ENCODE data around the gene ELOVL6. TPM values are rescaled to one million over a fixed set of nuclear protein-coding genes. Genes with fewer than 3 reads are reported as not detected.
A peak's percentile ranks its signal among the peaks of the same experiment; 100 is the strongest.
"Not testable (repeated sequence)": the region's sequence is repeated elsewhere in the genome, so short reads cannot be mapped to it uniquely, and the experiment has no call there.

Gene ELOVL6
- total RNA-seq, 1 experiment from 2014 or later = 38.7 TPM

GRCh38 chr4:110193287-110193686 lies 5.1 kb downstream of the ELOVL6 start:
- BruUV-seq (replicated peaks); CTCF ChIA-PET; DNase-seq (ENCODE audit: low read depth, low spot score); H4K20me1 ChIP-seq (ENCODE audit: insufficient read depth); ATAC-seq; H3K27me3 ChIP-seq (ENCODE audit: insufficient read depth, low read length); H2AFZ ChIP-seq (ENCODE audit: low read depth, low read length, poor library complexity, severe bottlenecking); H3K4me3 ChIP-seq (replicated peaks in 1 of 2; ENCODE audit: low read depth in 1 of 2, low read length in 2 of 2); H3K9me3 ChIP-seq (ENCODE audit: control insufficient read depth in 1 of 2, insufficient read depth in 1 of 2, low read depth in 1 of 2, low read length in 2 of 2); H3K36me3 ChIP-seq (ENCODE audit: control insufficient read depth in 1 of 2, insufficient read depth in 2 of 2, low read length in 2 of 2); H3K9me2 ChIP-seq (ENCODE audit: insufficient read depth); intact Hi-C loops (cut with micrococcal nuclease); H3K27ac ChIP-seq (ENCODE audit: low read depth, low read length); RAD21 ChIA-PET (ENCODE audit: low non-redundant PET in 1 of 2, low total read pairs in 2 of 2, uncharacterized antibody in 2 of 2, unreplicated experiment in 2 of 2): not testable (repeated sequence)
- Histone ChIP-seq H3K9ac (ENCODE audit: low read length) (0 out of 2 replicates have a peak overlapping the region, but pooled peaks have one; percentile 1), H3K4me1 (ENCODE audit: control insufficient read depth in 1 of 2, insufficient read depth in 2 of 2, low read length in 2 of 2) (peaks cover 22 to 27% of the 10 kb centered on the region in 2 experiments), H3K4me2 (ENCODE audit: low read length) (peak overlapping the region; percentile 53; the same call in 1 of the 2 replicates), H3K79me2 (ENCODE audit: insufficient read depth, low read length) (peaks cover 69% of the 10 kb centered on the region)
- POLR2A ChIA-PET = interaction anchor here (1.4 kb wide), 1 partner anchor 10 kb away, joined by 3 read pairs; no protein-coding TSS in a partner anchor

GRCh38 chr4:110190249-110190648 lies 8.2 kb downstream of the ELOVL6 start:
- no peak for DNase-seq (ENCODE audit: low read depth, low spot score)
- Histone ChIP-seq H3K4me3 (replicated peaks in 1 of 2; ENCODE audit: low read depth in 1 of 2, low read length in 2 of 2) (no peak overlapping the region), H3K27me3 (ENCODE audit: insufficient read depth, low read length) (no peaks in the 10 kb centered on the region), H3K36me3 (ENCODE audit: control insufficient read depth in 1 of 2, insufficient read depth in 2 of 2, low read length in 2 of 2) (peaks cover 0 to 2% of the 10 kb centered on the region in 2 experiments; a peak in 1 of 4 replicates), H2AFZ (ENCODE audit: low read depth, low read length, poor library complexity, severe bottlenecking) (no peak overlapping the region), H3K4me2 (ENCODE audit: low read length) (no peak overlapping the region), H3K4me1 (ENCODE audit: control insufficient read depth in 1 of 2, insufficient read depth in 2 of 2, low read length in 2 of 2) (peaks cover 17 to 19% of the 10 kb centered on the region in 2 experiments), H3K9me2 (ENCODE audit: insufficient read depth) (no peaks in the 10 kb centered on the region), H3K79me2 (ENCODE audit: insufficient read depth, low read length) (peaks cover 59% of the 10 kb centered on the region), H3K27ac (ENCODE audit: low read depth, low read length) (no peak overlapping the region), H3K9me3 (ENCODE audit: control insufficient read depth in 1 of 2, insufficient read depth in 1 of 2, low read depth in 1 of 2, low read length in 2 of 2) (no peaks in the 10 kb centered on the region), H4K20me1 (ENCODE audit: insufficient read depth) (no peaks in the 10 kb centered on the region), H3K9ac (ENCODE audit: low read length) (no peak overlapping the region)
- intact Hi-C loops (cut with micrococcal nuclease) = no loop called here
- ChIA-PET CTCF (no interaction called here), POLR2A (no interaction called here), RAD21 (ENCODE audit: low non-redundant PET in 1 of 2, low total read pairs in 2 of 2, uncharacterized antibody in 2 of 2, unreplicated experiment in 2 of 2) (no interaction called here)
- no TSS peak for BruUV-seq (replicated peaks)
- no peak for ATAC-seq
- TF ChIP-seq CEBPB (IDR thresholded peaks at IDR 0.05; ENCODE audit: low read depth) (no peak), TCF7L2 (IDR thresholded peaks at IDR 0.05; ENCODE audit: borderline replicate concordance, extremely low read depth, insufficient read depth, insufficient read length) (no peak), FOSL1 (IDR thresholded peaks at IDR 0.05; ENCODE audit: low read depth) (no peak), ZNF274 (IDR thresholded peaks at IDR 0.05; ENCODE audit: low read depth, low read length) (no peak), ATF3 (IDR thresholded peaks at IDR 0.05) (no peak), ELF1 (IDR thresholded peaks at IDR 0.05; ENCODE audit: borderline replicate concordance, low read depth) (no peak), SRF (IDR thresholded peaks at IDR 0.05; ENCODE audit: low read depth) (no peak), CTCF (IDR thresholded peaks at IDR 0.05 in 2 of 3, conservative IDR thresholded peaks at IDR 0.05 in 1 of 3; ENCODE audit: borderline replicate concordance in 1 of 3, insufficient read depth in 1 of 3, low read depth in 2 of 3, low read length in 2 of 3) (no peak), POLR2AphosphoS5 (IDR thresholded peaks at IDR 0.05; ENCODE audit: low read depth, low read length) (no peak), JUND (IDR thresholded peaks at IDR 0.05) (no peak), YY1 (IDR thresholded peaks at IDR 0.05; ENCODE audit: extremely low read depth, insufficient replicate concordance, low read depth, low read length) (no peak), CBX3 (IDR thresholded peaks at IDR 0.05; ENCODE audit: low read depth) (no peak), SP1 (IDR thresholded peaks at IDR 0.05; ENCODE audit: low read depth) (no peak)
